ENCODE measurements around the gene HSPB7.
"Not testable (repeated sequence)": the region's sequence is repeated elsewhere in the genome, so short reads cannot be mapped to it uniquely, and the experiment has no call there.

HSPB7 gene

GRCh38 chr1:16017461-16018303 is at the start of gene HSPB7:
HSPB7 (minus strand) TSS chr1:16018043; CDS start chr1:16017963, 80 bp downstream.
- intact Hi-C loops (cut with DNase I), result no loop called here
- DNase-seq, result peak in 4 of 10 donors; percentile 34 to 86 (median 68)

- intact Hi-C loops (cut with DNase I), result no loop called here
- peak in 6 of 10 donors; percentile 31 to 93 (median 56) for DNase-seq
Measured at GRCh38 chr1:16067127-16067768, 49.4 kb upstream of the HSPB7 start.

GRCh38 chr1:16066245-16066644 is 48.4 kb upstream of the HSPB7 start:
- intact Hi-C loops (cut with DNase I), result no loop called here
- DNase-seq, result peak in 1 of 10 donors; percentile 59

GRCh38 chr1:16065269-16065576 is 47.4 kb upstream of the HSPB7 start:
- intact Hi-C loops (cut with DNase I), result no loop called here

GRCh38 chr1:16064536-16065268 is 46.9 kb upstream of the HSPB7 start:
- intact Hi-C loops (cut with DNase I), result no loop called here
- DNase-seq, result peak in 1 of 10 donors; percentile 78

More at GRCh38 chr1:16065269-16065576, 47.4 kb upstream of the HSPB7 start:
- DNase-seq, result peak in 1 of 10 donors; percentile 59

GRCh38 chr1:16063921-16064320 is 46.1 kb upstream of the HSPB7 start:
- intact Hi-C loops (cut with DNase I), result no loop called here
- DNase-seq, result no peak

- DNase-seq, result no peak
- intact Hi-C loops (cut with DNase I), result no loop called here
Measured at GRCh38 chr1:16063226-16063829, 45.5 kb upstream of the HSPB7 start.

- intact Hi-C loops (cut with DNase I), result not testable (repeated sequence)
Measured at GRCh38 chr1:16062687-16063075, 44.8 kb upstream of the HSPB7 start.

GRCh38 chr1:16061989-16062686 is 44.3 kb upstream of the HSPB7 start:
- intact Hi-C loops (cut with DNase I), result not testable (repeated sequence)
- peak in 1 of 10 donors; percentile 87 for DNase-seq

More at GRCh38 chr1:16062687-16063075, 44.8 kb upstream of the HSPB7 start:
- DNase-seq, result peak in 1 of 10 donors; percentile 80

GRCh38 chr1:16061266-16061665 is 43.4 kb upstream of the HSPB7 start:
- intact Hi-C loops (cut with DNase I), result no loop called here
- no peak for DNase-seq

GRCh38 chr1:16058394-16059120 is 40.7 kb upstream of the HSPB7 start:
- peak in 1 of 10 donors; percentile 57 for DNase-seq
- intact Hi-C loops (cut with DNase I), result not testable (repeated sequence)

GRCh38 chr1:16057314-16057915 is 39.6 kb upstream of the HSPB7 start:
- intact Hi-C loops (cut with DNase I), result loop anchor here (2.0 kb wide), 1 partner anchor 49 kb away; no protein-coding TSS in a partner anchor
- DNase-seq, result peak in 1 of 10 donors; percentile 57

GRCh38 chr1:16056521-16056912 is 38.7 kb upstream of the HSPB7 start:
- intact Hi-C loops (cut with DNase I), result loop anchor here (2.0 kb wide), 1 partner anchor 48 kb away; no protein-coding TSS in a partner anchor

GRCh38 chr1:16055613-16056520 is 38.0 kb upstream of the HSPB7 start:
- peak; percentile 60 to 96 (median 80) for DNase-seq
- intact Hi-C loops (cut with DNase I), result loop anchor here (2.0 kb wide), 1 partner anchor 47 kb away; no protein-coding TSS in a partner anchor

More at GRCh38 chr1:16056521-16056912, 38.7 kb upstream of the HSPB7 start:
- DNase-seq, result not testable (repeated sequence)

- intact Hi-C loops (cut with DNase I), result no loop called here
- no peak for DNase-seq
Measured at GRCh38 chr1:16054598-16055540, 37.0 kb upstream of the HSPB7 start.

GRCh38 chr1:16053781-16054502 is 36.1 kb upstream of the HSPB7 start:
- intact Hi-C loops (cut with DNase I), result no loop called here

More at GRCh38 chr1:16053781-16054502, 36.1 kb upstream of the HSPB7 start:
- no peak for DNase-seq

All from posterior cingulate gyrus (tissue), 11 donors.